A549 (cell line): Measurements from ENCODE around the gene PDHB. TPM values are rescaled to one million over a fixed set of nuclear protein-coding genes. Genes with fewer than 3 reads are reported as not detected.
"Not testable (repeated sequence)": the region's sequence is repeated elsewhere in the genome, so short reads cannot be mapped to it uniquely, and the experiment has no call there.

Experiments used
- ATAC-seq, 2 experiments: fragments of 200-7000 bp in 1 of 2; fragments of >200 bp in 1 of 2; cut with Nextera tagmentation in 1 of 2; cut with Tn5 transposase in 1 of 2; 3 replicates each; pipeline versions ENCODE4 v1.8.0 to v1.9.1; 2018 to 2020; ENCODE audit warnings: mild to moderate bottlenecking in 1 of 2, moderate library complexity in 1 of 2
- CTCF ChIA-PET: fragments of 300-600 bp; sonication (Branson Sonifier 250); formaldehyde crosslinking; extraction: SDS; loops from one replicate; lab custom pipeline; 2021; ENCODE audit warnings: antibody characterized with exemption, inconsistent platforms; lab: Yijun Ruan, JAX
- POLR2A ChIA-PET: fragments of 350-600 bp; formaldehyde crosslinking; extraction: SDS; loops from one replicate; lab custom pipeline; 2021; ENCODE audit warnings: antibody characterized with exemption, inconsistent platforms; lab: Yijun Ruan, JAX
- DNase-seq, 2 experiments: peaks; one replicate each; pipeline versions ENCODE4 v3.0.0 to v3.0.0-alpha.2; 2011 to 2016; ENCODE audit warnings: low read depth in 1 of 2, low spot score in 1 of 2
- FAIRE-seq: peaks from 2 replicates; lab custom pipeline; 2011; peaks lifted over from hg19 to GRCh38; lab: Jason Lieb, UNC
- H3K27ac ChIP-seq, 2 experiments: fragments of >200 bp; sonication (Bioruptor Twin); formaldehyde crosslinking; 3 replicates each; pipeline ENCODE4 v1.5.1; 2016 to 2017
- H3K4me1 ChIP-seq: fragments of >200 bp; sonication (Bioruptor Twin); formaldehyde crosslinking; 3 replicates; pipeline ENCODE4 v1.6.1; 2016
- H3K4me2 ChIP-seq: fragments of >200 bp; sonication (Bioruptor Twin); formaldehyde crosslinking; 3 replicates; pipeline ENCODE4 v1.6.1; 2016
- H3K4me3 ChIP-seq: fragments of >200 bp; sonication (Bioruptor Twin); formaldehyde crosslinking; 3 replicates; pipeline ENCODE4 v1.5.1; 2016
- H3K9me3 ChIP-seq: fragments of >200 bp; sonication (Bioruptor Twin); formaldehyde crosslinking; 3 replicates; pipeline ENCODE4 v1.6.1; 2016
- BHLHE40 ChIP-seq: IDR thresholded peaks from 2 replicates; pipeline ENCODE4 v1.6.1; 2012; ENCODE audit warnings: low read depth, low read length, inconsistent platforms
- CEBPB ChIP-seq, 2 experiments: fragments of >200 bp in 1 of 2; sonication (Bioruptor Twin) in 1 of 2; formaldehyde crosslinking in 1 of 2; IDR thresholded peaks; 2 replicates each; pipeline ENCODE4 v1.6.1; 2012 to 2016
- CHD2 ChIP-seq: fragments of 150-350 bp; IDR thresholded peaks from 2 replicates; pipeline ENCODE4 v1.6.1; 2014; ENCODE audit warnings: low read length; ENCODE audit not compliant: partially characterized antibody
- EHF ChIP-seq: fragments of 250-450 bp; sonication (Bioruptor Pico); IDR thresholded peaks from 2 replicates; pipeline ENCODE4 v1.5.0; 2020; ENCODE audit warnings: mild to moderate bottlenecking
- EHMT2 ChIP-seq: fragments of 200-600 bp; sonication (generic); IDR thresholded peaks from 2 replicates; pipeline ENCODE4 v1.6.1; 2016; ENCODE audit warnings: antibody characterized with exemption, low read depth, mild to moderate bottlenecking, moderate library complexity
- ELK1 ChIP-seq: fragments of 150-350 bp; IDR thresholded peaks from 2 replicates; pipeline ENCODE4 v1.6.1; 2014; ENCODE audit warnings: low read depth, mild to moderate bottlenecking, low read length
- FOSL2 ChIP-seq, 2 experiments: fragments of 450-650 bp in 1 of 2; fragments of >200 bp in 1 of 2; sonication (Bioruptor Twin) in 1 of 2; formaldehyde crosslinking; IDR thresholded peaks; 2 replicates each; pipeline versions ENCODE4 v1.5.0 to v1.6.1; 2016 to 2020; ENCODE audit warnings: mild to moderate bottlenecking in 1 of 2, moderate library complexity in 1 of 2
- FOXS1 ChIP-seq: fragments of 250-450 bp; sonication (Bioruptor Pico); IDR thresholded peaks from 2 replicates; pipeline ENCODE4 v1.5.0; 2020; ENCODE audit warnings: mild to moderate bottlenecking, moderate library complexity
- HES2 ChIP-seq: fragments of >200 bp; sonication (Bioruptor Twin); formaldehyde crosslinking; IDR thresholded peaks from 2 replicates; pipeline ENCODE4 v1.6.1; 2016
- HEYL ChIP-seq: fragments of 250-450 bp; sonication (Bioruptor Pico); IDR thresholded peaks from 2 replicates; pipeline ENCODE4 v1.8.0; 2021; ENCODE audit warnings: mild to moderate bottlenecking, moderate library complexity
- HOXA7 ChIP-seq: fragments of 250-450 bp; sonication (Bioruptor Pico); IDR thresholded peaks from 2 replicates; pipeline ENCODE4 v1.5.0; 2020; ENCODE audit warnings: mild to moderate bottlenecking, moderate library complexity
- HOXB5 ChIP-seq: fragments of 250-450 bp; sonication (Bioruptor Pico); IDR thresholded peaks from 2 replicates; pipeline ENCODE4 v1.5.0; 2020; ENCODE audit warnings: mild to moderate bottlenecking, moderate library complexity
- MAZ ChIP-seq: fragments of 150-350 bp; IDR thresholded peaks from 2 replicates; pipeline ENCODE4 v1.6.1; 2014; ENCODE audit warnings: antibody characterized with exemption, low read depth, low read length, borderline replicate concordance
- MYC ChIP-seq: IDR thresholded peaks from 2 replicates; pipeline ENCODE4 v1.6.1; 2012; ENCODE audit warnings: mild to moderate bottlenecking, inconsistent platforms, low read length, improper control_type of control experiment, borderline replicate concordance
- NPAS2 ChIP-seq: fragments of 250-450 bp; sonication (Bioruptor Pico); IDR thresholded peaks from 2 replicates; pipeline ENCODE4 v1.8.0; 2022; ENCODE audit warnings: mild to moderate bottlenecking, moderate library complexity, borderline replicate concordance
- PBX3 ChIP-seq: IDR thresholded peaks from 2 replicates; pipeline ENCODE4 v1.6.1; 2012
- PHF8 ChIP-seq: fragments of 200-600 bp; sonication (generic); IDR thresholded peaks from 2 replicates; pipeline ENCODE4 v1.6.1; 2016; ENCODE audit warnings: low read depth, mild to moderate bottlenecking, antibody characterized with exemption, moderate library complexity, borderline replicate concordance
- POLR2A ChIP-seq: IDR thresholded peaks from 2 replicates; pipeline ENCODE4 v1.6.1; 2012; ENCODE audit warnings: mild to moderate bottlenecking, low read length
- RAD21 ChIP-seq, 2 experiments: fragments of >200 bp in 1 of 2; sonication (Bioruptor Twin) in 1 of 2; formaldehyde crosslinking in 1 of 2; IDR thresholded peaks in 1 of 2; conservative IDR thresholded peaks in 1 of 2; 2 replicates in 1 of 2; 3 replicates in 1 of 2; pipeline ENCODE4 v1.6.1; 2012 to 2018; ENCODE audit warnings: inconsistent platforms in 1 of 2
- RCOR1 ChIP-seq: fragments of 150-350 bp; IDR thresholded peaks from 2 replicates; pipeline ENCODE4 v1.6.1; 2014; ENCODE audit warnings: antibody characterized with exemption, low read length, low read depth
- SMC3 ChIP-seq: fragments of >200 bp; sonication (Bioruptor Twin); formaldehyde crosslinking; IDR thresholded peaks from 3 replicates; pipeline ENCODE4 v1.6.1; 2018; ENCODE audit warnings: inconsistent platforms
- SREBF2 ChIP-seq: fragments of 450-650 bp; IDR thresholded peaks from 2 replicates; pipeline ENCODE4 v1.6.1; 2014; ENCODE audit warnings: mild to moderate bottlenecking, moderate library complexity
- TP53 ChIP-seq: fragments of 250-450 bp; sonication (Bioruptor Pico); IDR thresholded peaks from 2 replicates; pipeline ENCODE4 v1.5.0; 2021; ENCODE audit warnings: mild to moderate bottlenecking, moderate library complexity
- ZFP36 ChIP-seq: fragments of 450-650 bp; IDR thresholded peaks from 2 replicates; pipeline ENCODE4 v1.6.1; 2014; ENCODE audit warnings: borderline replicate concordance; ENCODE audit not compliant: partially characterized antibody
- ZSCAN20 ChIP-seq: fragments of 250-450 bp; sonication (Bioruptor Pico); IDR thresholded peaks from 2 replicates; pipeline ENCODE4 v1.8.0; 2022; ENCODE audit warnings: mild to moderate bottlenecking, moderate library complexity
- WGBS: methylation state at CpG from one replicate; pipeline ENCODE4 v1.1.6; 2017; ENCODE audit errors: missing lambda C conversion rate; 5-methylcytosine and 5-hydroxymethylcytosine counted together
- polyA plus RNA-seq, 4 experiments: library from polyadenylated mRNA; depleted of rRNA in 3 of 4; stranded (reverse); fragments of >200 nt; fragmentation: RNase III in 1 of 4; extraction: RNeasy Plus Mini Kit Qiagen cat#74134 plus additional on column Dnase treatment in 1 of 4; gene quantifications; 2 replicates in 3 of 4; 3 replicates in 1 of 4; pipeline ENCODE4 v1.2.3, GENCODE V29; 2011 to 2017

The PDHB gene
- polyA plus RNA-seq, 2 of the 4 experiments (the other 2 are of a cell fraction): 82.0 to 113 TPM

GRCh38 chr3:58441514-58442450 lies 8.2 kb upstream of the PDHB start:
- FAIRE-seq: no peak
- CTCF ChIA-PET: no interaction called here
- H3K27ac ChIP-seq: no peak overlapping the region
- TF ChIP-seq SMC3 (no peak), RAD21 (conservative IDR thresholded peaks at IDR 0.05 in 1 of 2, IDR thresholded peaks at IDR 0.05 in 1 of 2) (no peak), PHF8 (no peak), MAZ (no peak), SREBF2 (no peak), NPAS2 (CRISPR knock-in tag) (no peak)
- TF ChIP-seq, all 56 proteins: peak for 0
- WGBS: 69% methylated on average over 4 of the region's 4 CpGs
- Histone ChIP-seq H3K4me1 (no peaks in the 10 kb centered on the region), H3K4me2 (no peak overlapping the region), H3K4me3 (no peak overlapping the region), H3K9me3 (no peaks in the 10 kb centered on the region)
- DNase-seq: no peak
- ATAC-seq: no peak
- POLR2A ChIA-PET: no interaction called here

GRCh38 chr3:58440996-58441355 lies 7.3 kb upstream of the PDHB start:
- FAIRE-seq, DNase-seq, H3K4me1 ChIP-seq, ATAC-seq, POLR2A ChIA-PET, H3K4me3 ChIP-seq, H3K27ac ChIP-seq, H3K9me3 ChIP-seq, H3K4me2 ChIP-seq: not testable (repeated sequence)
- CTCF ChIA-PET: interaction anchor here (1.5 to 1.9 kb wide), 2 partner anchors 23 to 26 kb away, joined by 4 to 6 read pairs; no protein-coding TSS in a partner anchor
- 84% methylated on average over 6 of the region's 6 CpGs for WGBS

GRCh38 chr3:58437276-58437675 lies 3.6 kb upstream of the PDHB start:
- POLR2A ChIA-PET, CTCF ChIA-PET, ATAC-seq, H3K9me3 ChIP-seq, FAIRE-seq, H3K27ac ChIP-seq, H3K4me2 ChIP-seq, H3K4me3 ChIP-seq, DNase-seq: not testable (repeated sequence)
- peaks cover 20% of the 10 kb centered on the region for H3K4me1 ChIP-seq
- 76% methylated on average over 8 of the region's 8 CpGs for WGBS

- POLR2A ChIA-PET: no interaction called here
- peak in 1 of 2 experiments; percentile 11 for DNase-seq
- no peak for TF ChIP-seq PHF8
- TF ChIP-seq EHMT2: no peak
- TF ChIP-seq ZFP36: no peak
- no peak for TF ChIP-seq MYC
- TF ChIP-seq EHF (CRISPR knock-in tag): no peak
- TF ChIP-seq TP53: no peak
- no peak for TF ChIP-seq BHLHE40
- no peak for TF ChIP-seq HES2
- TF ChIP-seq FOXS1 (CRISPR knock-in tag): no peak
- TF ChIP-seq HOXB5 (CRISPR knock-in tag): no peak
- no peak for TF ChIP-seq POLR2A
- no peak for TF ChIP-seq HEYL (CRISPR knock-in tag)
- TF ChIP-seq ELK1: no peak
- TF ChIP-seq PBX3: no peak
- TF ChIP-seq HOXA7 (CRISPR knock-in tag): no peak
- TF ChIP-seq RCOR1: no peak
- no peak for TF ChIP-seq ZSCAN20 (CRISPR knock-in tag)
- TF ChIP-seq CHD2: no peak
- TF ChIP-seq FOSL2 (IDR thresholded peaks at IDR 0.05): no peak
- no peak for TF ChIP-seq FOSL2 (CRISPR knock-in tag; IDR thresholded peaks at IDR 0.05)
- no peak for TF ChIP-seq CEBPB (IDR thresholded peaks at IDR 0.05)
- ATAC-seq: no peak; a peak in 1 of 6 replicates
- Histone ChIP-seq H3K4me3 (no peak overlapping the region), H3K27ac (peak overlapping the region in 1 of 2 experiments; percentile 95; a peak in 3 of 6 replicates), H3K9me3 (no peaks in the 10 kb centered on the region), H3K4me1 (peaks cover 21% of the 10 kb centered on the region), H3K4me2 (peak overlapping the region; percentile 73)
- WGBS: 86% methylated on average over 1 of the region's 1 CpG
- FAIRE-seq: no peak
- CTCF ChIA-PET: interaction anchor here (2.1 kb wide), 1 partner anchor 57 kb away, joined by 6 read pairs; the partner anchor contains the start of gene KCTD6
These were observed 1.4 kb upstream of the PDHB start for GRCh38 chr3:58434990-58435389.
